Measurements from ENCODE around the gene ZNF684. TPM values are rescaled to one million over a fixed set of nuclear protein-coding genes. Genes with fewer than 3 reads are reported as not detected.

ZNF684 gene
- polyA plus RNA-seq, 1 donor from 2014 or later = 15.8 TPM

DNA sequence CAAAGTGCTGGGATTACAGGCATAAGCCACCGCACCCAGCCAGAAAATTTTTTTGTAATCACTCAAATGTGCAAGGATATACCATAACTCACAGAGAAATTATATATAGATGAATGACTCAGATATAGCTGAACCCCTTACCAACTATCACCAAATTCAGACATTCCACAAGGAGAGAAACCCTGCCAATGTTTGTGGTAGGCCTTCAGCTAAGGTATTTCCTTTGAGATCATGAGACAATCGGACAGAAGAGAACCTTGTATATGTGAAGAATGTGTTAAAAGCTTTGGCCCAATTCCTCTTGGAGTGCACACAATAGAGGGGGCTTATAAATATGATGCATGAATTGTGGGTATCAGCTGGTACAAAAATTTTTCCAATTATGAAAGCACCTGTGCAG is 50.7 kb downstream of the ZNF684 start:
- Histone ChIP-seq H3K27ac (ENCODE audit: low read length) (no peak overlapping the region), H3K4me2 (ENCODE audit: low read length) (no peak overlapping the region), H3K79me2 (replicated peaks; ENCODE audit: insufficient read depth, low read length) (no peaks in the 10 kb centered on the region), H3K4me3 (ENCODE audit: low read length) (no peak overlapping the region), H2AFZ (ENCODE audit: low read depth, low read length) (no peak overlapping the region), H3K9me3 (ENCODE audit: low read length) (no peaks in the 10 kb centered on the region), H4K20me1 (ENCODE audit: insufficient read depth) (no peaks in the 10 kb centered on the region), H3K9ac (ENCODE audit: low read length) (no peak overlapping the region), H3K36me3 (ENCODE audit: insufficient read depth, low read length) (no peaks in the 10 kb centered on the region), H3F3A (ENCODE audit: insufficient read depth, low read length, poor library complexity, severe bottlenecking) (no peaks in the 10 kb centered on the region), H3K27me3 (ENCODE audit: insufficient read depth, low read depth, low read length) (no peaks in the 10 kb centered on the region), H3K9me2 (ENCODE audit: insufficient read depth, low read length) (no peaks in the 10 kb centered on the region)
- TF ChIP-seq EZH2 (IDR thresholded peaks at IDR 0.05; ENCODE audit: borderline replicate concordance, insufficient read depth, low read length, poor library complexity, severe bottlenecking) = no peak
- no peak for TF ChIP-seq RAD21 (conservative IDR thresholded peaks at IDR 0.05)
- no peak for TF ChIP-seq EP300 (conservative IDR thresholded peaks at IDR 0.05; ENCODE audit: poor library complexity, severe bottlenecking)
- no peak for TF ChIP-seq SMC3 (conservative IDR thresholded peaks at IDR 0.05; ENCODE audit: poor library complexity)
- no peak for TF ChIP-seq POLR2AphosphoS5 (IDR thresholded peaks at IDR 0.05)
- TF ChIP-seq, protein P1, sequence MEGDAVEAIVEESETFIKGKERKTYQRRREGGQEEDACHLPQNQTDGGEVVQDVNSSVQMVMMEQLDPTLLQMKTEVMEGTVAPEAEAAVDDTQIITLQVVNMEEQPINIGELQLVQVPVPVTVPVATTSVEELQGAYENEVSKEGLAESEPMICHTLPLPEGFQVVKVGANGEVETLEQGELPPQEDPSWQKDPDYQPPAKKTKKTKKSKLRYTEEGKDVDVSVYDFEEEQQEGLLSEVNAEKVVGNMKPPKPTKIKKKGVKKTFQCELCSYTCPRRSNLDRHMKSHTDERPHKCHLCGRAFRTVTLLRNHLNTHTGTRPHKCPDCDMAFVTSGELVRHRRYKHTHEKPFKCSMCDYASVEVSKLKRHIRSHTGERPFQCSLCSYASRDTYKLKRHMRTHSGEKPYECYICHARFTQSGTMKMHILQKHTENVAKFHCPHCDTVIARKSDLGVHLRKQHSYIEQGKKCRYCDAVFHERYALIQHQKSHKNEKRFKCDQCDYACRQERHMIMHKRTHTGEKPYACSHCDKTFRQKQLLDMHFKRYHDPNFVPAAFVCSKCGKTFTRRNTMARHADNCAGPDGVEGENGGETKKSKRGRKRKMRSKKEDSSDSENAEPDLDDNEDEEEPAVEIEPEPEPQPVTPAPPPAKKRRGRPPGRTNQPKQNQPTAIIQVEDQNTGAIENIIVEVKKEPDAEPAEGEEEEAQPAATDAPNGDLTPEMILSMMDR (IDR thresholded peaks at IDR 0.05; ENCODE audit: poor library complexity, severe bottlenecking) = no peak
- TF ChIP-seq, protein P2, sequence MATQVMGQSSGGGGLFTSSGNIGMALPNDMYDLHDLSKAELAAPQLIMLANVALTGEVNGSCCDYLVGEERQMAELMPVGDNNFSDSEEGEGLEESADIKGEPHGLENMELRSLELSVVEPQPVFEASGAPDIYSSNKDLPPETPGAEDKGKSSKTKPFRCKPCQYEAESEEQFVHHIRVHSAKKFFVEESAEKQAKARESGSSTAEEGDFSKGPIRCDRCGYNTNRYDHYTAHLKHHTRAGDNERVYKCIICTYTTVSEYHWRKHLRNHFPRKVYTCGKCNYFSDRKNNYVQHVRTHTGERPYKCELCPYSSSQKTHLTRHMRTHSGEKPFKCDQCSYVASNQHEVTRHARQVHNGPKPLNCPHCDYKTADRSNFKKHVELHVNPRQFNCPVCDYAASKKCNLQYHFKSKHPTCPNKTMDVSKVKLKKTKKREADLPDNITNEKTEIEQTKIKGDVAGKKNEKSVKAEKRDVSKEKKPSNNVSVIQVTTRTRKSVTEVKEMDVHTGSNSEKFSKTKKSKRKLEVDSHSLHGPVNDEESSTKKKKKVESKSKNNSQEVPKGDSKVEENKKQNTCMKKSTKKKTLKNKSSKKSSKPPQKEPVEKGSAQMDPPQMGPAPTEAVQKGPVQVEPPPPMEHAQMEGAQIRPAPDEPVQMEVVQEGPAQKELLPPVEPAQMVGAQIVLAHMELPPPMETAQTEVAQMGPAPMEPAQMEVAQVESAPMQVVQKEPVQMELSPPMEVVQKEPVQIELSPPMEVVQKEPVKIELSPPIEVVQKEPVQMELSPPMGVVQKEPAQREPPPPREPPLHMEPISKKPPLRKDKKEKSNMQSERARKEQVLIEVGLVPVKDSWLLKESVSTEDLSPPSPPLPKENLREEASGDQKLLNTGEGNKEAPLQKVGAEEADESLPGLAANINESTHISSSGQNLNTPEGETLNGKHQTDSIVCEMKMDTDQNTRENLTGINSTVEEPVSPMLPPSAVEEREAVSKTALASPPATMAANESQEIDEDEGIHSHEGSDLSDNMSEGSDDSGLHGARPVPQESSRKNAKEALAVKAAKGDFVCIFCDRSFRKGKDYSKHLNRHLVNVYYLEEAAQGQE (IDR thresholded peaks at IDR 0.05; ENCODE audit: borderline replicate concordance) = no peak
- TF ChIP-seq TAF1 (IDR thresholded peaks at IDR 0.05; ENCODE audit: low read depth) = no peak
- no peak for TF ChIP-seq MXI1 (conservative IDR thresholded peaks at IDR 0.05; ENCODE audit: poor library complexity, severe bottlenecking)

DNA sequence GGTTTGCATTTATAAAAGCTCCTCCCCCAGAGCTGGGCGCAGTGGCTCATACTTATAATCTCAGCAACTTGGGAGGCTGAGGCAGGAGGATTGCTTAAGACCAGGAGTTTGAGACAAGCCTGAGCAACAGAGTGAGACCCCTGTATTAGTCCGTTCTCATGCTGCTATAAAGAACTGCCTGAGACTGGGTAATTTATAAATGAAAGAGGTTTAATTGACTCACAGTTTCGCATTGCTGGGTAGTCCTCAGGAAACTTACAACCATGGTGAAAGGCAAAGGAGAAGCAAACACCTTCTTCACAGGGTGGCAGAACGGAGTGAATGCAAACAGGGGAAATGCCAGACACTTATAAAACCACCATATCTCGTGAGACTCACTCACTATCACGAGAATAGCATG is 52.5 kb downstream of the ZNF684 start:
- Histone ChIP-seq H3K9me3 (ENCODE audit: low read length) (no peaks in the 10 kb centered on the region), H3K79me2 (replicated peaks; ENCODE audit: insufficient read depth, low read length) (no peaks in the 10 kb centered on the region), H3K4me2 (ENCODE audit: low read length) (no peak overlapping the region), H2AFZ (ENCODE audit: low read depth, low read length) (no peak overlapping the region), H3F3A (ENCODE audit: insufficient read depth, low read length, poor library complexity, severe bottlenecking) (no peaks in the 10 kb centered on the region), H3K27me3 (ENCODE audit: insufficient read depth, low read depth, low read length) (no peaks in the 10 kb centered on the region), H3K9me2 (ENCODE audit: insufficient read depth, low read length) (no peaks in the 10 kb centered on the region), H3K9ac (ENCODE audit: low read length) (no peak overlapping the region), H4K20me1 (ENCODE audit: insufficient read depth) (no peaks in the 10 kb centered on the region), H3K27ac (ENCODE audit: low read length) (no peak overlapping the region), H3K4me3 (ENCODE audit: low read length) (no peak overlapping the region), H3K36me3 (ENCODE audit: insufficient read depth, low read length) (no peaks in the 10 kb centered on the region)
- TF ChIP-seq EP300 (conservative IDR thresholded peaks at IDR 0.05; ENCODE audit: poor library complexity, severe bottlenecking) (no peak), RAD21 (conservative IDR thresholded peaks at IDR 0.05) (no peak), SMC3 (conservative IDR thresholded peaks at IDR 0.05; ENCODE audit: poor library complexity) (no peak), POLR2AphosphoS5 (IDR thresholded peaks at IDR 0.05) (no peak), TAF1 (IDR thresholded peaks at IDR 0.05; ENCODE audit: low read depth) (no peak), EZH2 (IDR thresholded peaks at IDR 0.05; ENCODE audit: borderline replicate concordance, insufficient read depth, low read length, poor library complexity, severe bottlenecking) (no peak)
- TF ChIP-seq, protein P1 (IDR thresholded peaks at IDR 0.05; ENCODE audit: poor library complexity, severe bottlenecking) = no peak

Measured in neural cell (in vitro differentiated cells).